ENCODE measurements around the gene ZNF343. TPM values are rescaled to one million over a fixed set of nuclear protein-coding genes. Genes with fewer than 3 reads are reported as not detected.

Gene ZNF343
- total RNA-seq, 1 experiment from 2014 or later: 3.4 TPM

DNA sequence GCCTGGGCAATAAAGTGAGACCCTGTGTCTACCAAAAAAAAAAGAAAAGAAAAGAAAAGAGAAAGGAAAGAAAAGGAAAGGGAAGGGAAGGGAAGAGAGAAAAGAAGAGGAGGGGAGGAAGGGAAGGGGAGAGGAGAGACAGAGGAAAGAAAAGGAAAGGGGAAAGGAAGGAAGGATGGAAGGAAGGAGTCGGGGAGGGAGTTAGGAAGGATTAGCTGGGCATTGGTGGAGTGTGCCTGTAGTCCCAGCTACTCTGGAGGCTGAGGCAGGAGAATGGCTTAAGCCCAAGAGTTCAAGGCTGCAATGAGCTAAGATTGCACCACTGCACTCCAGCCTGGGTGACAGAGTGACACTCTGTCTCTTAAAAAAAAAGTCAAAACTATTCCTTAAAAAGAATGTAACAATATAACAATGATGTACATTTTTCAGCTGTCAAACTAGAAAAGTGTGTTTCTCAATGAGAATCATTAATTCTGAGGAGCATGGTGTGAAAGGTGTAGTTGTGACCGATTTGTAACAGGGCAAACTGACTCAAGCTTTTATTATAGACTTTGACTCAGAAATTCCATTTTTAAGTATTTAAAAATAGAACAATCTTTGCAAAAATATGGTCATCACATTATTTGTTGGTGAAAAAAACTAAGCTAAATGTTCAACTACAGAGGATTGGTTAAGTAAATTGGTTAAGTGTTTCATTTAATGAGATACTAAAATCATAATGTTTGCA is 52.8 kb downstream of the ZNF343 start:
- no peak for DNase-seq
- H3K27ac ChIP-seq (ENCODE audit: insufficient read length, low read depth, low read length): no peak overlapping the region

More for the DNA sequence above, 52.8 kb downstream of the ZNF343 start:
- Histone ChIP-seq H3K18ac (ENCODE audit: insufficient read length, low read depth, low read length) (no peak overlapping the region), H2BK15ac (ENCODE audit: low read depth, low read length) (no peak overlapping the region), H3K23ac (ENCODE audit: insufficient read length, low read depth, low read length) (no peak overlapping the region), H2BK20ac (ENCODE audit: low read depth, low read length, poor library complexity, severe bottlenecking) (no peak overlapping the region), H3K14ac (ENCODE audit: insufficient read depth, low read length) (no peak overlapping the region), H2AFZ (ENCODE audit: low read length) (no peak overlapping the region), H4K8ac (replicated peaks; ENCODE audit: insufficient read length, low read depth, low read length) (no peak overlapping the region), H3K23me2 (ENCODE audit: insufficient read length, low read depth, low read length, poor library complexity, severe bottlenecking) (no peaks in the 10 kb centered on the region), H2BK120ac (ENCODE audit: low read depth, low read length, poor library complexity, severe bottlenecking) (no peak overlapping the region), H3K79me1 (ENCODE audit: insufficient read depth, low read depth, low read length, poor library complexity, severe bottlenecking) (no peaks in the 10 kb centered on the region), H2AK5ac (ENCODE audit: insufficient read length, low read length) (no peak overlapping the region), H3K56ac (ENCODE audit: insufficient read length, low read depth, low read length) (no peak overlapping the region), H4K20me1 (ENCODE audit: control insufficient read depth, insufficient read depth, insufficient read length) (no peaks in the 10 kb centered on the region), H3T11ph (ENCODE audit: low read length) (no peak overlapping the region), H3K9me3 (ENCODE audit: control insufficient read depth, low read depth, low read length) (no peaks in the 10 kb centered on the region), H3K4me1 (ENCODE audit: insufficient read depth, low read length) (no peaks in the 10 kb centered on the region), H4K5ac (ENCODE audit: insufficient read length, low read depth, low read length) (no peak overlapping the region), H3K4me2 (ENCODE audit: insufficient read depth, insufficient read length, low read length) (no peak overlapping the region), H3K27me3 (ENCODE audit: insufficient read depth, low read length) (no peaks in the 10 kb centered on the region), H4K91ac (ENCODE audit: insufficient read length, low read depth, low read length) (no peak overlapping the region), H3K9ac (ENCODE audit: extremely low read depth, insufficient read length, low read length) (no peak overlapping the region), H2BK5ac (ENCODE audit: insufficient read length, low read length) (no peak overlapping the region), H3K79me2 (ENCODE audit: insufficient read depth, low read length) (no peaks in the 10 kb centered on the region), H2BK12ac (ENCODE audit: insufficient read length, low read depth, low read length) (no peak overlapping the region), H3K4ac (ENCODE audit: low read depth, low read length) (no peak overlapping the region)
- no peaks in the 10 kb centered on the region for H3K4me1 Mint-ChIP-seq
- no peaks in the 10 kb centered on the region for H3K9me3 Mint-ChIP-seq
- H3K4me3 Mint-ChIP-seq: no peak overlapping the region
- H3K27me3 Mint-ChIP-seq (ENCODE audit: low read depth): no peaks in the 10 kb centered on the region
- WGBS (ENCODE audit: extremely low coverage, insufficient read length, low lambda C conversion rate): 100% methylated on average over 1 of the region's 2 CpGs
- no peak for TF ChIP-seq CTCF (conservative IDR thresholded peaks at IDR 0.05)
- no peak overlapping the region; a peak in 1 of 7 replicates for H3K27ac Mint-ChIP-seq
- peaks cover 10 to 24% (median 18%) of the 10 kb centered on the region in 3 experiments for H3K36me3 Mint-ChIP-seq (ENCODE audit: insufficient read depth in 1 of 3, low read depth in 3 of 3)
